Measurements from ENCODE around the gene PRLHR. TPM values are rescaled to one million over a fixed set of nuclear protein-coding genes. Genes with fewer than 3 reads are reported as not detected.

Gene PRLHR
- total RNA-seq, 4 donors from 2014 or later: not detected

GRCh38 chr10:118610577-118610976 is 15.1 kb upstream of the PRLHR start:
- WGBS, 2 donors: 49 to 87% methylated on average over 2 of the region's 2 CpGs
- TF ChIP-seq, protein P1, sequence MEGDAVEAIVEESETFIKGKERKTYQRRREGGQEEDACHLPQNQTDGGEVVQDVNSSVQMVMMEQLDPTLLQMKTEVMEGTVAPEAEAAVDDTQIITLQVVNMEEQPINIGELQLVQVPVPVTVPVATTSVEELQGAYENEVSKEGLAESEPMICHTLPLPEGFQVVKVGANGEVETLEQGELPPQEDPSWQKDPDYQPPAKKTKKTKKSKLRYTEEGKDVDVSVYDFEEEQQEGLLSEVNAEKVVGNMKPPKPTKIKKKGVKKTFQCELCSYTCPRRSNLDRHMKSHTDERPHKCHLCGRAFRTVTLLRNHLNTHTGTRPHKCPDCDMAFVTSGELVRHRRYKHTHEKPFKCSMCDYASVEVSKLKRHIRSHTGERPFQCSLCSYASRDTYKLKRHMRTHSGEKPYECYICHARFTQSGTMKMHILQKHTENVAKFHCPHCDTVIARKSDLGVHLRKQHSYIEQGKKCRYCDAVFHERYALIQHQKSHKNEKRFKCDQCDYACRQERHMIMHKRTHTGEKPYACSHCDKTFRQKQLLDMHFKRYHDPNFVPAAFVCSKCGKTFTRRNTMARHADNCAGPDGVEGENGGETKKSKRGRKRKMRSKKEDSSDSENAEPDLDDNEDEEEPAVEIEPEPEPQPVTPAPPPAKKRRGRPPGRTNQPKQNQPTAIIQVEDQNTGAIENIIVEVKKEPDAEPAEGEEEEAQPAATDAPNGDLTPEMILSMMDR (IDR thresholded peaks at IDR 0.05): no peak
- TF ChIP-seq POLR2A (IDR thresholded peaks at IDR 0.05): no peak
- no peak for DNase-seq (ENCODE audit: low spot score in 2 of 2)
- intact Hi-C loops (cut with DNase I; ENCODE audit: low total_unique reads): no loop called here
- H3K4me3 ChIP-seq (ENCODE audit: low read depth, poor library complexity, severe bottlenecking): no peak overlapping the region

- WGBS, 2 donors: 57 to 60% methylated on average over 2 to 4 of the region's 4 CpGs
Observed at GRCh38 chr10:118607768-118608354, 12.4 kb upstream of the PRLHR start.

GRCh38 chr10:118605694-118606093 is 10.2 kb upstream of the PRLHR start:
- intact Hi-C loops (cut with DNase I; ENCODE audit: low total_unique reads): no loop called here
- no peak for TF ChIP-seq POLR2A (IDR thresholded peaks at IDR 0.05)
- TF ChIP-seq, protein P1 (IDR thresholded peaks at IDR 0.05): no peak
- DNase-seq (ENCODE audit: low spot score in 2 of 2): no peak
- WGBS, 2 donors: 75 to 76% methylated on average over 10 of the region's 10 CpGs
- no peak overlapping the region for H3K4me3 ChIP-seq (ENCODE audit: low read depth, poor library complexity, severe bottlenecking)

More at GRCh38 chr10:118607768-118608354, 12.4 kb upstream of the PRLHR start:
- DNase-seq (ENCODE audit: low spot score in 2 of 2): no peak
- intact Hi-C loops (cut with DNase I; ENCODE audit: low total_unique reads): no loop called here
- no peak overlapping the region for H3K4me3 ChIP-seq (ENCODE audit: low read depth, poor library complexity, severe bottlenecking)
- no peak for TF ChIP-seq POLR2A (IDR thresholded peaks at IDR 0.05)
- TF ChIP-seq, protein P1 (IDR thresholded peaks at IDR 0.05): no peak

DNA sequence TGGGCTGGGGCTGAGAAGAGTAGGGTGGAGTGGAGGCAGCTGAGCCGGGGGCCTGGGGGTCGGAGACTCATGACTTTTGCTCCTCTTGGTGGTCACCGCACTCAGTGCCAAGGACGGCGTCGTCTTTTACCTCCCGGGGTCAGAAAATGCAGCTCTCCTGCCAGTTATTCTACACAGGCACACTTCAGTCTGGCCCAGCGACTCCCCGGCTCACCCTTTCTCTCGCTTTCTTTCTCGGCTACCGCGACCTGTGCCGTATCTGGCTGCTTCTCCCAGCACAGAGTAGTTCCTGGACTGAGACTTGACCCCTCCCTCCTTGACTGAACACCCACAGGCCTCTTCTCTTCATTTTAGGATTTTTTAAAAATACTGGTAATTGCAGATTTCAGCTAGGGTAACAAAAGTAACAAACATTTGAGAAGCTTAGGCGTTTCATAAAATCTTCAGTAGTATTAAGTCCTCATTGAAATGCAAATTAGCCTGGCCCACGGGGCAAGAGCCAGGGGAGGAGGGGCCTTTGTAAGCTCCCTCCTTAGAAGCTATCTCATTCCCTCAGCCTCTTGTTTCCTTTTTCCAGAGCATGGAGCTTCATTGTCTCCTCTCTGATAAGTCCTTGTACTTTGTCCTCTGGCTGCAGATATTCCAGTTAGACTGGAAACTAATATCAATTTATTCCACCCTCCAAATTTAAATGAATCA is 1.1 kb upstream of the PRLHR start:
- no peak for TF ChIP-seq POLR2A (IDR thresholded peaks at IDR 0.05)
- TF ChIP-seq, protein P1 (IDR thresholded peaks at IDR 0.05): no peak
- H3K4me3 ChIP-seq (ENCODE audit: low read depth, poor library complexity, severe bottlenecking): no peak overlapping the region
- no peak for DNase-seq (ENCODE audit: low spot score in 2 of 2)
- 3 to 6% methylated on average over 15 to 16 of the region's 16 CpGs for WGBS, 2 donors
- intact Hi-C loops (cut with DNase I; ENCODE audit: low total_unique reads): no loop called here

- H3K4me3 ChIP-seq (ENCODE audit: low read depth, poor library complexity, severe bottlenecking): no peak overlapping the region
- WGBS, 2 donors: 5 to 7% methylated on average over 8 to 19 of the region's 22 CpGs
- TF ChIP-seq, protein P1 (IDR thresholded peaks at IDR 0.05): no peak
- TF ChIP-seq POLR2A (IDR thresholded peaks at IDR 0.05): no peak
- intact Hi-C loops (cut with DNase I; ENCODE audit: low total_unique reads): no loop called here
- DNase-seq (ENCODE audit: low spot score in 2 of 2): no peak
Observed at GRCh38 chr10:118595064-118595420, 406 bp downstream of the PRLHR start.

All from lower leg skin (tissue), 4 donors.